ENCODE data around the gene GNB1. TPM values are rescaled to one million over a fixed set of nuclear protein-coding genes. Genes with fewer than 3 reads are reported as not detected.

Gene GNB1
- polyA plus RNA-seq, 3 donors = 41.9 to 357 (median 111) TPM

DNA sequence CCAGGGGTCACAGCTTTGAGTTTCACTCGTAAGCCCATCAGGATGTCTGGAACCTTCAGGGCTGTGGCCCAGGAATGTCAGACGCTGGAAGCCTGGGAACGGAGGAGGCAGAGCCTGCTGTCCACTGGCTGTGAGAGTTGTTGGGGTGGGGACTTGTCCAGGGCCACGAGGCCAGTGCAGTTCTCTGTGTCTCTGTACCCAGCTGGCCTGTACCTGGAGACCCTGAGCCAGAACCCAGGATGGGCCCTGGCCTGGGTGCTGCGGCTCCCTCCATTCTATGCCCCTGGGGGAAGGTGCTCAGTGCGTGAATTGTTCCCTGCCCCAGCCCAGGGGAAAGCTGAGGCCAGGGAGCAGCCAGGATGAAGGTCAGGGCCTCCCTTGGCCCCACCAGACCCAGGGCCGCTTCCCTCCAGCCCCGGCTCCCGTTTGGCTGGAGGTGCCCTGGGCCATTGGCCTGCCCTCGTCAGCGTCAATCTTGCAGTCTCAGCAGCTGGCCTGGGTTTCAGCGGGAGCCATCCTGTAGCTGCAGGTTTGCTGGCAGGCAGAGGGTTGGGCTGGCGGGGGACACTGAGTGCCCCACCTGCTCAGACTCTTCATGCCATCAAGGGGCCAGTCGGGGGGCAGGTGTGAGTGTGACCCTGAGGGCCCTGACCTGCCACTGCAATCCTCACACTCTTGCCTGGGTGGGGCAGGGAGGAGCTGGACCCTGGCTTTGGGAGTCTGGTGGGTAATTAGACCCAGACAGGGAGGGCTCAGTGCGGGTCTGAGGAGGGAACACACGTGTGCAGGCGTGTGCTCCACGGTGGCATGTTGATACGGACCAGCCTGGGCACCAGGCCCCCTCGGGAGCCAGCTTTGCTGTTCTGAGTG lies 23.4 kb upstream of the GNB1 start:
- DNase-seq = no peak
- TF ChIP-seq, protein P1, sequence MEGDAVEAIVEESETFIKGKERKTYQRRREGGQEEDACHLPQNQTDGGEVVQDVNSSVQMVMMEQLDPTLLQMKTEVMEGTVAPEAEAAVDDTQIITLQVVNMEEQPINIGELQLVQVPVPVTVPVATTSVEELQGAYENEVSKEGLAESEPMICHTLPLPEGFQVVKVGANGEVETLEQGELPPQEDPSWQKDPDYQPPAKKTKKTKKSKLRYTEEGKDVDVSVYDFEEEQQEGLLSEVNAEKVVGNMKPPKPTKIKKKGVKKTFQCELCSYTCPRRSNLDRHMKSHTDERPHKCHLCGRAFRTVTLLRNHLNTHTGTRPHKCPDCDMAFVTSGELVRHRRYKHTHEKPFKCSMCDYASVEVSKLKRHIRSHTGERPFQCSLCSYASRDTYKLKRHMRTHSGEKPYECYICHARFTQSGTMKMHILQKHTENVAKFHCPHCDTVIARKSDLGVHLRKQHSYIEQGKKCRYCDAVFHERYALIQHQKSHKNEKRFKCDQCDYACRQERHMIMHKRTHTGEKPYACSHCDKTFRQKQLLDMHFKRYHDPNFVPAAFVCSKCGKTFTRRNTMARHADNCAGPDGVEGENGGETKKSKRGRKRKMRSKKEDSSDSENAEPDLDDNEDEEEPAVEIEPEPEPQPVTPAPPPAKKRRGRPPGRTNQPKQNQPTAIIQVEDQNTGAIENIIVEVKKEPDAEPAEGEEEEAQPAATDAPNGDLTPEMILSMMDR (IDR thresholded peaks at IDR 0.05) = no peak
- intact Hi-C loops (cut with micrococcal nuclease) = loop anchor here in 1 of 2 donors (10.0 kb wide), 1 partner anchor 220 kb away; no protein-coding TSS in a partner anchor
- Mint-ChIP-seq H3K27ac (no peak overlapping the region), H3K27me3 (ENCODE audit: low read depth in 3 of 3) (peaks cover 3 to 26% (median 17%) of the 10 kb centered on the region in 3 donors), H3K4me1 (peaks cover 11% of the 10 kb centered on the region), H3K9me3 (peaks cover 0 to 4% (median 0%) of the 10 kb centered on the region in 7 donors), H3K4me3 (no peak overlapping the region), H3K36me3 (no peaks in the 10 kb centered on the region)
- H3K4me3 ChIP-seq (replicated peaks in 1 of 3; ENCODE audit: low read depth in 2 of 3, low read length in 3 of 3) = no peak overlapping the region
- 90% methylated on average over 16 of the region's 20 CpGs for WGBS (ENCODE audit: insufficient coverage)
- H3K9me3 ChIP-seq (replicated peaks in 1 of 2; ENCODE audit: control insufficient read depth in 1 of 2, insufficient read depth in 1 of 2, low read length in 2 of 2) = no peaks in the 10 kb centered on the region
- no peaks in the 10 kb centered on the region for H3K36me3 ChIP-seq (replicated peaks in 1 of 2; ENCODE audit: control insufficient read depth in 1 of 2, insufficient read depth in 2 of 2, low read length in 2 of 2)
- peaks cover 0 to 18% of the 10 kb centered on the region in 2 donors for H3K27me3 ChIP-seq (ENCODE audit: control insufficient read depth in 2 of 2, insufficient read depth in 2 of 2, low read length in 2 of 2)
- H3K79me2 ChIP-seq (ENCODE audit: insufficient read depth, low read length) = no peaks in the 10 kb centered on the region
- no peak overlapping the region for H3K27ac ChIP-seq (ENCODE audit: low read depth in 1 of 2, low read length in 2 of 2)
- H3K4me1 ChIP-seq (ENCODE audit: control insufficient read depth in 1 of 2, insufficient read depth in 2 of 2, low read length in 2 of 2) = peaks cover 13 to 18% of the 10 kb centered on the region in 2 donors
- H2AFZ ChIP-seq (ENCODE audit: insufficient read depth, low read depth, low read length, poor library complexity, severe bottlenecking) = no peak overlapping the region
- H3K9ac ChIP-seq (ENCODE audit: insufficient read depth, low read length, poor library complexity, severe bottlenecking) = no peak overlapping the region
- H4K20me1 ChIP-seq (ENCODE audit: insufficient read depth, low read length) = no peaks in the 10 kb centered on the region
- no peak overlapping the region for H3K4me2 ChIP-seq (replicated peaks; ENCODE audit: extremely low read depth, low read length, poor library complexity, severe bottlenecking)

DNA sequence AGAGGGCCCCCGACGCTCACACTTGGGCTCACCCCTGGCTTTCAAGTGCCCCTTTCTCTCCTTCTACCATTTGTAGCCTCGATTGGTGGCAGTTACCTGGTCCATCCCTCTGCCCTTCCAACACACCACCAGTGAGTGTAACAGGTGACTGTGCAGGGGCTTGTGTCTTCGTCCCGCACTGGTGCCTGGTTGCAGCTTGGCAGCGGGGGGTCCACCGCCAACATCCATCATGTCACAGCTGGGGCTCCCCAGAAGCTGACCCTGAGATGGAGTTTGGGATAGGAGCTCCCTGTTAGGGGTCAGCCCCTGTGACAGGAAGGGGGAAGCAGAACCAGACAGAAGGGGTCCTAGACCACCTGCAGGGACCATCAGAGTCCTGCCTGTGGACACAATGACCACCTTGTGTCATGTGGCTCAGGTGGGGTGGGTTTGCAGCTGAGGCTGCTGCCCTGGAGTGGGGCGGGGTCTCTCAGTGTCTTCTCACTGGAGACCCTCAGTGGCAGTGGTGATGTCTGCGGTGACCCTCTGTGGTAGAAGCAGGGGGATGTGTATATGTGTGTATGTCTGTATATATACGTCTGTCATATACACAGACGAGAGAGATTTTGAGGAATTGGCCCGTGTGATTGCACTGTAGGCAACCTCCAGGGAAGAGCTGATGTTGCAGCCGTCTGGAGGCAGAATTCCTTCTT lies 20.6 kb upstream of the GNB1 start:
- DNase-seq = peak in 1 of 3 donors; percentile 4
- peak overlapping the region in 2 of 7 donors; percentile 58 to 69 for H3K27ac Mint-ChIP-seq

More for the DNA sequence above, 20.6 kb upstream of the GNB1 start:
- TF ChIP-seq, protein P1 (IDR thresholded peaks at IDR 0.05) = no peak
- intact Hi-C loops (cut with micrococcal nuclease) = loop anchor here in 1 of 2 donors (10.0 kb wide), 1 partner anchor 223 kb away; no protein-coding TSS in a partner anchor
- Histone ChIP-seq H3K36me3 (replicated peaks in 1 of 2; ENCODE audit: control insufficient read depth in 1 of 2, insufficient read depth in 2 of 2, low read length in 2 of 2) (no peaks in the 10 kb centered on the region), H3K4me3 (replicated peaks in 1 of 3; ENCODE audit: low read depth in 2 of 3, low read length in 3 of 3) (no peak overlapping the region), H3K9me3 (replicated peaks in 1 of 2; ENCODE audit: control insufficient read depth in 1 of 2, insufficient read depth in 1 of 2, low read length in 2 of 2) (no peaks in the 10 kb centered on the region), H3K4me2 (replicated peaks; ENCODE audit: extremely low read depth, low read length, poor library complexity, severe bottlenecking) (no peak overlapping the region), H3K27ac (ENCODE audit: low read depth in 1 of 2, low read length in 2 of 2) (no peak overlapping the region), H2AFZ (ENCODE audit: insufficient read depth, low read depth, low read length, poor library complexity, severe bottlenecking) (no peak overlapping the region), H3K9ac (ENCODE audit: insufficient read depth, low read length, poor library complexity, severe bottlenecking) (no peak overlapping the region), H3K79me2 (ENCODE audit: insufficient read depth, low read length) (no peaks in the 10 kb centered on the region), H4K20me1 (ENCODE audit: insufficient read depth, low read length) (peaks cover 4% of the 10 kb centered on the region), H3K4me1 (ENCODE audit: control insufficient read depth in 1 of 2, insufficient read depth in 2 of 2, low read length in 2 of 2) (peaks cover 13 to 17% of the 10 kb centered on the region in 2 donors), H3K27me3 (ENCODE audit: control insufficient read depth in 2 of 2, insufficient read depth in 2 of 2, low read length in 2 of 2) (peaks cover 0 to 7% of the 10 kb centered on the region in 2 donors)
- WGBS (ENCODE audit: insufficient coverage) = 92% methylated on average over 4 of the region's 13 CpGs
- Mint-ChIP-seq H3K9me3 (peaks cover 0 to 2% (median 0%) of the 10 kb centered on the region in 7 donors), H3K4me3 (peak overlapping the region in 1 of 2 donors; percentile 53), H3K36me3 (no peaks in the 10 kb centered on the region), H3K27me3 (ENCODE audit: low read depth in 3 of 3) (peaks cover 3 to 16% (median 10%) of the 10 kb centered on the region in 3 donors), H3K4me1 (peaks cover 8% of the 10 kb centered on the region)
